HUES48 (cell line): Measurements from ENCODE around the gene PTMA.
A peak's percentile ranks its signal among the peaks of the same experiment; 100 is the strongest.
"Not testable (repeated sequence)": the region's sequence is repeated elsewhere in the genome, so short reads cannot be mapped to it uniquely, and the experiment has no call there.

Experiments
- H3K27ac ChIP-seq: one replicate; pipeline ENCODE4 v1.7.0; 2013; ENCODE audit warnings: low read depth, low read length, inconsistent platforms
- H3K27me3 ChIP-seq: 2 replicates; pipeline ENCODE4 v1.6.1; 2013; ENCODE audit warnings: mild to moderate bottlenecking, low read length; ENCODE audit not compliant: control insufficient read depth, insufficient read depth
- H3K36me3 ChIP-seq: 2 replicates; pipeline ENCODE4 v1.6.1; 2013; ENCODE audit warnings: low read length; ENCODE audit not compliant: control insufficient read depth, insufficient read depth
- H3K4me1 ChIP-seq: 2 replicates; pipeline ENCODE4 v1.6.1; 2013; ENCODE audit warnings: mild to moderate bottlenecking, low read length; ENCODE audit not compliant: control insufficient read depth, insufficient read depth
- H3K4me3 ChIP-seq: 2 replicates; pipeline ENCODE4 v1.5.1; 2013; ENCODE audit warnings: mild to moderate bottlenecking, low read depth, low read length
- H3K9ac ChIP-seq: 2 replicates; pipeline ENCODE4 v1.6.1; 2013; ENCODE audit warnings: mild to moderate bottlenecking, low read depth, low read length, moderate library complexity
- H3K9me3 ChIP-seq: 2 replicates; pipeline ENCODE4 v1.6.1; 2013; ENCODE audit warnings: low read length; ENCODE audit not compliant: control insufficient read depth, insufficient read depth

Gene PTMA

DNA sequence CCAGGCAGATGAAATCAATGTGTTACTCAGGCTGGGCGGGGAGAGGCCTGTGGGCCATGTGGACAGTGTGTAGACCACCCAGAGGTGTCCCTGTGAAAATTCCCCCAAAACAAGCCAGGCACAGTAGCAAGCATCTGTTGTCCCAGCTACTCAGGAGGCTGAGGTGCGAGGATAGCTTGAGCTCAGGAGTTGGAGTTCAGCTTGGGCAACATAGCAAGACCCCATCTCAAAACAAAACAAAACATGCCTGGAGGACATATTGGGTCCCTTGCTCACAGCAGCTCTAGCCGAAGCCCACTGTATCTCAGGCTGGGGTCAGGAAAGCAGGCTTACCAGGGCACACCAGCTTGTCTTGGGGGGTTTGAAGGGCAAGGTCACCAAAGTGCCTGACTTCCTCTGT is 4.3 kb upstream of the PTMA start:
- H3K36me3 ChIP-seq = no peaks in the 10 kb centered on the region

DNA sequence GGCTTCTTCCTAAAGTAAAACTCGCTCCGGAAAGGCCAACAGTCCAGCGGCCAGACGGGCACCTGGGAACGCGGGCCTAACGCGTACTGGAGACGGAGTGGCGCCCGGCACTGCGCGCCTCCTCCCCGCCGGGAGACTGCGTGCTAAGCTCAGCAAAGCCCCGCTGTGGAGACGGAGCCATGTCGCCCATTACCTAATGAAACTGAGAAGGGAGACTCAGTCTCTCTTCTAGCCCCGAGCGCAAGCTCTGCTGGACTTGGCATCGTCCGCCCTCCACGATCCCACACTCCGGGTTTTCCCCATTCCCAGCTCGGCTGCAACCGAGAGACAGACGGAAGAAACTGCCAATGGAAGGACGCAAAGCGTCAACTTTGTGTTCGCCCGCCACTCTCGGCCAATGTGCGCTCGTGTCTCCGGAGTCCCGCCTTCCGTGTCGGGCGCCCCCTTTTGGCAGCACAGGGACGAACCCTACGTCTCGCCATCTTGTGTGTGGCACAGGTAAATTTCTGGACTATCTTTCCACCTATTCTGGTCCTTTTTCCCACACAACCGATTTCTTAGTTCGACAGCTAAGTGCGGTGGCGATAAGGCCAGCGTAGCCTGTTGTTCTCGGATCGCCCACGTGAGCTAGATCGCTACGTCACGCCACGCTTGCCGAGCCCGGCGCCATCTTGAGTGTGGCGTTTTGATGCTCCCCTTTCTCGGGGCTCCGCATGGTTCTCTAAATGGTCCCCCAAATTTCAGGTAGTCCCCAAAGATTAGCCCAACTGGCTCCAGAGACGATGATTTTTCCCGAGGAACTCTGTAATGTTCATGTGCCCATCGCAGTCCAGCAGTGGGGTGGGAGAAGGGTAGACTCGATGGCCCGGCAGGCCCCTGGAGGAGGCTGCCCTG is 1.3 kb upstream of the PTMA start:
- Histone ChIP-seq H3K27me3 (no peaks in the 10 kb centered on the region), H3K4me3 (peak overlapping the region; percentile 86), H3K9me3 (no peaks in the 10 kb centered on the region), H3K27ac (peak overlapping the region; percentile 99), H3K4me1 (peaks cover 10% of the 10 kb centered on the region; the same call in 1 of the 2 replicates), H3K36me3 (peaks cover 26% of the 10 kb centered on the region), H3K9ac (peak overlapping the region; percentile 98)

More for the DNA sequence above, 4.3 kb upstream of the PTMA start:
- Histone ChIP-seq H3K27me3 (no peaks in the 10 kb centered on the region), H3K4me3 (no peak overlapping the region), H3K9me3 (no peaks in the 10 kb centered on the region), H3K9ac (no peak overlapping the region), H3K4me1 (0 out of 2 replicates have a peak, but pooled peaks cover 3% of the 10 kb centered on the region), H3K27ac (no peak overlapping the region)

DNA sequence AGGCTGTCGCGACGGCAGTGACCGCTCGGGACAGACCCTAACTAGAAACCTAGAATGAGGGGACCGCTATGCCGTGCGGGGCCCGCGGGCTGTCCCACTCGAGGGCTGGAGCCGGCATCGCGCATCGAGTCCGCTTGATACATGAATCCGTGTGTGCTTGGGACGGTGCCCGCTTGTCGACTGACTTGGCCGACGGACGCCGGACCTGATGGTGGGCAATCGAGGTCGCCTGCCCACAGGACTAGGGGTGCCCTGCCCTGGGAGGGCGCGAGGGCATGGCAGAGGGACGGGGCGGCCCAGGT is 749 bp upstream of the PTMA start:
- Histone ChIP-seq H3K36me3 (peaks cover 32% of the 10 kb centered on the region), H3K4me3 (peak overlapping the region; percentile 86), H3K9ac (peak overlapping the region; percentile 98), H3K9me3 (no peaks in the 10 kb centered on the region), H3K27me3 (no peaks in the 10 kb centered on the region), H3K4me1 (peaks cover 15% of the 10 kb centered on the region; the same call in 1 of the 2 replicates), H3K27ac (peak overlapping the region; percentile 99)

DNA sequence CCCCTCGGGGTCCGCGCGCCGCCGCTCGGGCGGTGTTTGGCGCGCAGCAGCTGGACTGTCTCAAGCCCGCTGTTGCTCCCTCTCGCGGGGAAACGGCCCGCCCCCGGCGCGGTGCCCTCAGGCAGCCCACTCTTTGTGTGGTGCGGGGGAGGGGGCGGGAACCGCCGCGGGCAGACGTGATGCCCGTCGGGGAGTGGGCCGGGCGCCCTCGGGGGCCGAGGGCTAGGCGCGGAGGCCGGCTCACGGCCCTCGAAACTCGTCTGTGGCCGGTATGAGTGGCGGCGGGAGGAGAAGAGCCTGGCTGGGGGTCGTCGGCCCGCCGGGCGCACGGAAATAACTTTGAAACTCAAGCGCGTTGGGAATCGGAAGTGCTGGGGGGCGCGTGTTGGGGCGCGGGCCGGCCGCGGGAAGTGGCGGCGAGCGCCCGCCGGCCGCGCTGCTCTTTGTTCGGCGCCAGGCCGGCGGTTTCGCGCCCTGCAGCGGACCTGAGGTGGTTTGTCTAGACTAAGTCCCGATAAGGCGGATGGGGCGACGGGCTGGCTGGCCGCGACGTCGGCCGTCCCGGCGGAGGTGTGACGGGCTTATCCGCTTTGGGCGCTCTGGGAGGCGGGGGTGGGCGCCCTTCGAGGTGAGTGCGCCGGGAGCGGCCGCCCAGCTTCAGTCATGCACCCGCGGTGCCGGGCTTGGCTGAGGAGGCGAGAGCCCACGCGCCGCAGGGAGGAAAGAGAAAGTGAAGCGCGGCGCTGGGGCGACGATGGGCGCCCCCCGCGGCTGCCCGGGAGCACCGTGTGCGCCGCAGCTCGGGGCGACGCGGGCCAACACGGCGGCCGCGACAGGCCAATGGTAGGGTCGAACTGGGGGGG is 679 bp downstream of the PTMA start:
- Histone ChIP-seq H3K4me3 (peak overlapping the region; percentile 95), H3K9me3 (no peaks in the 10 kb centered on the region), H3K9ac (peak overlapping the region; percentile 99), H3K36me3 (peaks cover 37% of the 10 kb centered on the region), H3K27ac (peak overlapping the region; percentile 89), H3K27me3 (no peaks in the 10 kb centered on the region), H3K4me1 (peaks cover 16% of the 10 kb centered on the region; the same call in 1 of the 2 replicates)

DNA sequence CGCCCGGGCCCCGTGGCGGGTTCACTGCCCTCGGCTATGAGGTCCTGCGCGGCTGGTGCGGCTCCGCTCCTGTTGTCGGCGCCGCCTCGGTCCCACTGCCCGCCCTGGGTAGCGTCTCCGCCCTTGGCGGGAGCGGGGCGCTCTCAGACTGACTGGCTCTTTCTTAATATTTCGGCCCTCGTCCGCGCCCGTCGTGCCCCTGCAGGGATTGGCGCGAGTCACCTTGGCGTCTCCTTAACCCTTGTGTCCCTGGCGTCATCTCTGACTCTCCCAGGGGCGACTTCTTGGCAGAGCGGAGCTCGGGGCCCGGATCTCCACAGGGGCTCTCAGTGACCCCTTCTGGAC is 1.3 kb downstream of the PTMA start:
- H3K9ac ChIP-seq = peak overlapping the region; percentile 99
- H3K36me3 ChIP-seq = peaks cover 37% of the 10 kb centered on the region
- H3K4me3 ChIP-seq = peak overlapping the region; percentile 95
- H3K4me1 ChIP-seq = peaks cover 22% of the 10 kb centered on the region; the same call in 1 of the 2 replicates
- no peaks in the 10 kb centered on the region for H3K27me3 ChIP-seq
- H3K27ac ChIP-seq = peak overlapping the region; percentile 89
- no peaks in the 10 kb centered on the region for H3K9me3 ChIP-seq

DNA sequence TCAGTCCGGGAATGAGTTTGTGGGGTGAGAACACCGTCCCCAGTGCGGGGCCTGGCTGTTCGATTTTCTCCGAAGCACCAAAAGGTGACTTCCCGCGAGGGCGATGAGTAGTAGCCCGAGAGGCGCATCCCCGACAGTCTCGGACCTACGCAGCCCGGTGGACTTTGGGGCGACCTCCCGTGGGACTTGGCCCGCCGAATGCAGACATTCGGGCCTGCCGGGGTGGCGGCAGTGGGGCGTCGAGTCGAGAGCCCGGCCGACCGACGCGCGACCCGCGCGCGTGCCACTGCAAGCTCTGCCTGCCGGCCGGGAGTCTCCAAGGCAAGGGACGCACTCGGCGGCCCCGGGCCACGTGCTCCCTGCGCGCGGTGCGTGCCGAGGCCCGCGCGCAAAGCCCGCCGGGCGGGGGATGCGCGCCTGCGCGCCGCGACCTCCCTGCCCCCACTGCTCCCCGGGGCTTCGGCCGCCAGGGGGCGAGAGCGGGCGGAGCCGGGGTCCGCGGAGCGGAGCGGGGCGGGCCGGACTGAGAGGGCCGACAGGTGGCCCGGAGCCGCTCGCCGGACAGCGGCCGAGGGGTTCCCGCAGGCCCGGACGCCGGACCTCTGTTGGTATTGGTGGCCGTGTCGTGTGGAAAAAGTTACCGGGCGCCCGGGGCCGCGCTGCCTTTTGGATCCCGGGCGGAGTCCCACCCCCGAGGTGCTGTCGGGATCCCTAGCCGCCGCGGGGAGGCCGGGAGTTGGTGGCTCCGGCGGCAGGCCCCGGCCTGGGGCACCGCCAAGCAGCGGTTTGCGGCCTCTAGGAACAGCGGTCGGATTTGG is 1.9 kb downstream of the PTMA start:
- Histone ChIP-seq H3K4me1 (peaks cover 22% of the 10 kb centered on the region; the same call in 1 of the 2 replicates), H3K9me3 (no peaks in the 10 kb centered on the region), H3K9ac (peak overlapping the region; percentile 99), H3K27me3 (no peaks in the 10 kb centered on the region), H3K36me3 (peaks cover 37% of the 10 kb centered on the region), H3K4me3 (peak overlapping the region; percentile 95), H3K27ac (peak overlapping the region; percentile 89)

DNA sequence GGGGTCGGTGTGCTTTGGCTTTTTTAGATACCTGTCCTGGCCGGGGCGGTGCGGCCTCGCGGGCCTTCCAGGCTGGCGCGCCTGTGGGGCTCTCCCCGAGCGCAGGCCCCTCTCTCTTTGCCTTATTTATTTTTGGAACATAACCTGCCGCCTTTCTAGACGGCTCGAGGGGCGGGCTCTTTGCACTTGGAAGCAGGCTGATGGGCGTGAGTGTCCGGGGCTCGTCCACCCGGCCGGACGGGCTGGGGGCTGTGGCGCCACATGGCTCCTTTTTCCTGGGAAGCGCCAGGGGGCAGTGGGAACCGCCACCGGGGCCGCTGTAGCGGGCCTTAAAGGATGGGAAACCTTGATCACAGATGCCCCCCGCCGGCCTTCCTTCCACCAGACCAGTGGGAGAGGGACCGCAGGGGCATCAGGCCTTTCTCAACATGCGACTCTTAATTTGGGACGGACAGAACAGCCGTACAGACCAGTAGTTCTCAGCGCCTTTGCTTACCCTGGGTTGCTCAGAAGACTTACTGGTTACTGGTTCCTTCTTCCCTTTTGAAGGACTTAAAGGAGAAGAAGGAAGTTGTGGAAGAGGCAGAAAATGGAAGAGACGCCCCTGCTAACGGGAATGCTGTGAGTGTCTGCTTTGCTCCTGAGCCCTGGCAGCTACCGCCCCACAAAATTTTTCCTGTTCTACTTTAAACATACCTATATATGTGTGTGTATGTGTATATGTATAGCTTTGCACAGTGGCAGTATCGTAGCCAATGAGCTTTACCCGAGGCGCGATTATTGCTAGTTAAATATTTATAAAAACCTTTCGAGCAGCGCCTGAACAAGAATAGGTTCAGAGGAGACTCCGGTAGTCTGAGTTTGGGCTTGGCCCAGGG is 2.7 kb downstream of the PTMA start:
- Histone ChIP-seq H3K9me3 (no peaks in the 10 kb centered on the region), H3K4me3 (peak overlapping the region; percentile 95), H3K36me3 (peaks cover 37% of the 10 kb centered on the region), H3K27me3 (no peaks in the 10 kb centered on the region), H3K27ac (peak overlapping the region; percentile 83), H3K9ac (peak overlapping the region; percentile 99), H3K4me1 (peaks cover 18% of the 10 kb centered on the region; the same call in 1 of the 2 replicates)

DNA sequence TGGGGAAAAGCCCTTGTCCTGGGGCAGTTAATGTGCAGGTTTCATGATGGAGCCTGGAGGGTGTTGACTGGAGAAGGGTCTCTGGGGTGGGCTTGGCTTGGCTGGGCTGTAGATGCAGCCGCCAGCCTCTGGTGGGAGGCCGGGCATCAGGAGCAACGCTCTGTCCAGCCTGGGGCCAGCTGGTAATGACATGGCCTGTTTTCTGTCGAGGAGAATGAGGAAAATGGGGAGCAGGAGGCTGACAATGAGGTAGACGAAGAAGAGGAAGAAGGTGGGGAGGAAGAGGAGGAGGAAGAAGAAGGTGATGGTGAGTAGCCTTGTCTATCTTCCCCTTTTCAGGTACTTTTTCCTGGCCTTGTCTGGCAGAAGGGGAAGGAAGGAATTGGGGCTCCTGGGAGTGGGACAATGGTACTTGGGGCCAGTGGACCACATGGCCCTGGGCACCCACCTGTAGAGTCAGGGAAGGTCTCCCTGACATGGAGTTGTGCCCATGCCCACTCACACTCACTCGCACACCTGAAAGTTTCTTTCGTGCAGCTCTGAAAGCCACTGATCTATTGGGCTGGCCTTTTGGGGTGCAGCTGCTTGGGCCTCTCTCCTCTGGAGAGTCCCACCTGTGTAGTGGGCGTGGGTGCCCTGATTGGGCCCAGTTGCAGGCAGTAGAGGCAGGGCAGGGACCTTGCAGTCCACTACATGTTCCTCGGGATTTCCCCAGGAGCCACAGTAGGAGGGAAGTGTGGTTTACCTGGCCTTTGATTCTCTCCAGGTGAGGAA is 3.5 kb downstream of the PTMA start:
- no peaks in the 10 kb centered on the region for H3K9me3 ChIP-seq
- H3K4me1 ChIP-seq = peaks cover 18% of the 10 kb centered on the region; the same call in 1 of the 2 replicates
- H3K36me3 ChIP-seq = peaks cover 37% of the 10 kb centered on the region
- H3K27me3 ChIP-seq = no peaks in the 10 kb centered on the region
- H3K9ac ChIP-seq = peak overlapping the region; percentile 99
- H3K27ac ChIP-seq = peak overlapping the region; percentile 83
- peak overlapping the region; percentile 95 for H3K4me3 ChIP-seq

DNA sequence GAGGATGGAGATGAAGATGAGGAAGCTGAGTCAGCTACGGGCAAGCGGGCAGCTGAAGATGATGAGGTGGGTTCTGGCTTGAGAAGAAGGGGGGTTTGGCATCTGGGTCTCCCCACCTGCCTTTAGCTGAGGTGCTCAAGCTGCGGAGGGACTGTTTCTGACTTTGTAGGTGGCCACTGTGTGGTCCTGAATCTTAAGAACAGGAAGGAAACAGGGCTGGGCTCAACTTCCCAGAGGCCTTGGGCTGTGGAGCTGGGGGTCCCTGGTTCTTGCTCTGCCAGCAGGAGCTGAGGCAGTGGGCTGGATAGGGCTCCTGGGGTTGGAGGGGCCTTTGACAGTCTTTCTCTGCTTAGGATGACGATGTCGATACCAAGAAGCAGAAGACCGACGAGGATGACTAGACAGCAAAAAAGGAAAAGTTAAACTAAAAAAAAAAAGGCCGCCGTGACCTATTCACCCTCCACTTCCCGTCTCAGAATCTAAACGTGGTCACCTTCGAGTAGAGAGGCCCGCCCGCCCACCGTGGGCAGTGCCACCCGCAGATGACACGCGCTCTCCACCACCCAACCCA is 4.2 kb downstream of the PTMA start:
- H3K27me3 ChIP-seq, H3K9me3 ChIP-seq: not testable (repeated sequence)
- Histone ChIP-seq H3K9ac (peak overlapping the region; percentile 99), H3K36me3 (peaks cover 37% of the 10 kb centered on the region), H3K27ac (peak overlapping the region; percentile 83), H3K4me1 (peaks cover 19% of the 10 kb centered on the region; the same call in 1 of the 2 replicates), H3K4me3 (peak overlapping the region; percentile 95)
